Testis (tissue), 3 donors: ENCODE results near the gene KCNJ15. TPM values are rescaled to one million over a fixed set of nuclear protein-coding genes. Genes with fewer than 3 reads are reported as not detected.

Experiments
- DNase-seq: peaks from one replicate; pipeline ENCODE4 v3.0.0-alpha.2; 2019
- H3K27ac ChIP-seq, 2 donors: fragments of 200-600 bp; sonication (generic); one replicate each; pipeline ENCODE4 v1.5.1; 2019
- H3K27me3 ChIP-seq: fragments of 200-600 bp; sonication (generic); one replicate; pipeline ENCODE4 v1.5.1; 2019
- H3K36me3 ChIP-seq: fragments of 200-600 bp; sonication (generic); one replicate; pipeline ENCODE4 v1.5.1; 2017; ENCODE audit warnings: low read depth; ENCODE audit errors: missing control alignments
- H3K4me1 ChIP-seq: fragments of 200-600 bp; sonication (generic); one replicate; pipeline ENCODE4 v1.5.1; 2019
- H3K4me3 ChIP-seq, 2 donors: fragments of 200-600 bp; sonication (generic); one replicate each; pipeline ENCODE4 v1.5.1; 2017 to 2019
- H3K9me3 ChIP-seq: fragments of 200-600 bp; sonication (generic); one replicate; pipeline ENCODE4 v1.5.1; 2017
- CTCF ChIP-seq, 3 experiments: fragments of 450-650 bp in 2 of 3; fragments of 200-600 bp in 1 of 3; sonication (generic) in 1 of 3; IDR thresholded peaks; one replicate each; pipeline ENCODE4 v1.5.1; 2016 to 2019; ENCODE audit warnings: antibody characterized with exemption in 3 of 3, mild to moderate bottlenecking in 2 of 3, moderate library complexity in 1 of 3
- POLR2A ChIP-seq: fragments of 450-650 bp; IDR thresholded peaks from one replicate; pipeline ENCODE4 v1.6.1; 2017; ENCODE audit warnings: antibody characterized with exemption, mild to moderate bottlenecking, moderate library complexity
- WGBS, 2 donors: methylation state at CpG; one replicate each; pipeline ENCODE4 v1.1.5; 2018; 5-methylcytosine and 5-hydroxymethylcytosine counted together
- intact Hi-C: fragments of 100-400 bp; cut with DNase I; formaldehyde crosslinking; loops from one replicate; pipeline ENCODE4 v1.15.1; 2023; ENCODE audit warnings: low total_unique reads
- polyA plus RNA-seq: library from polyadenylated mRNA; stranded (reverse); fragments of 350-450 nt; fragmentation: Illumina TruSeq; extraction: RNeasy Lipid Tissue Mini Kit (QIAGEN cat#74804); gene quantifications from one replicate; pipeline ENCODE4 v1.2.3, GENCODE V29; 2014; ENCODE audit warnings: low read depth, low replicate concordance; ENCODE audit not compliant: insufficient read depth
- total RNA-seq, 2 donors: library from RNA; depleted of rRNA; stranded (reverse); fragments of >200 nt; gene quantifications; one replicate each; pipeline ENCODE4 v1.2.3, GENCODE V29; 2016

Gene KCNJ15
- total and polyA plus RNA-seq, 3 donors from 2014 or later: 4.9 to 13.0 (median 6.4) TPM

GRCh38 chr21:38325731-38326420, 69.1 kb downstream of the KCNJ15 start:
- no peaks in the 10 kb centered on the region for H3K36me3 ChIP-seq
- WGBS, 2 donors: 87 to 94% methylated on average over 8 of the region's 8 CpGs
- intact Hi-C loops: no loop called here
- no peak overlapping the region for H3K4me3 ChIP-seq
- no peak for DNase-seq
- H3K9me3 ChIP-seq: no peaks in the 10 kb centered on the region
- no peak overlapping the region for H3K27ac ChIP-seq
- no peaks in the 10 kb centered on the region for H3K27me3 ChIP-seq
- TF ChIP-seq CTCF (IDR thresholded peaks at IDR 0.05) (no peak), POLR2A (no peak)
- peaks cover 3% of the 10 kb centered on the region for H3K4me1 ChIP-seq

- TF ChIP-seq CTCF (IDR thresholded peaks at IDR 0.05) (no peak), POLR2A (no peak)
- no peak overlapping the region for H3K4me3 ChIP-seq
- H3K27ac ChIP-seq: no peak overlapping the region
- no peaks in the 10 kb centered on the region for H3K27me3 ChIP-seq
- no peak for DNase-seq
- no peaks in the 10 kb centered on the region for H3K36me3 ChIP-seq
- H3K9me3 ChIP-seq: no peaks in the 10 kb centered on the region
- 89 to 91% methylated on average over 4 of the region's 4 CpGs for WGBS, 2 donors
- H3K4me1 ChIP-seq: peaks cover 3% of the 10 kb centered on the region
- intact Hi-C loops: no loop called here
These were observed 69.6 kb downstream of the KCNJ15 start for GRCh38 chr21:38326429-38326828.

- Histone ChIP-seq H3K9me3 (no peaks in the 10 kb centered on the region), H3K4me1 (peaks cover 3% of the 10 kb centered on the region), H3K27me3 (no peaks in the 10 kb centered on the region), H3K27ac (no peak overlapping the region), H3K36me3 (no peaks in the 10 kb centered on the region), H3K4me3 (no peak overlapping the region)
- DNase-seq: no peak
- intact Hi-C loops: no loop called here
- TF ChIP-seq CTCF (IDR thresholded peaks at IDR 0.05) (no peak), POLR2A (no peak)
- WGBS, 2 donors: 62 to 71% methylated on average over 4 of the region's 4 CpGs
These were observed 70.1 kb downstream of the KCNJ15 start for GRCh38 chr21:38326899-38327298.

GRCh38 chr21:38327984-38328383, 71.2 kb downstream of the KCNJ15 start:
- H3K27ac ChIP-seq: no peak overlapping the region
- H3K9me3 ChIP-seq: no peaks in the 10 kb centered on the region
- no peak overlapping the region for H3K4me3 ChIP-seq
- peaks cover 3% of the 10 kb centered on the region for H3K4me1 ChIP-seq
- WGBS, 2 donors: 100% methylated on average over 1 of the region's 1 CpG
- intact Hi-C loops: no loop called here
- no peaks in the 10 kb centered on the region for H3K27me3 ChIP-seq
- TF ChIP-seq CTCF (IDR thresholded peaks at IDR 0.05): no peak
- TF ChIP-seq POLR2A: no peak
- DNase-seq: no peak
- no peaks in the 10 kb centered on the region for H3K36me3 ChIP-seq

- Histone ChIP-seq H3K4me1 (peaks cover 3% of the 10 kb centered on the region), H3K27ac (no peak overlapping the region), H3K27me3 (no peaks in the 10 kb centered on the region), H3K4me3 (no peak overlapping the region), H3K9me3 (no peaks in the 10 kb centered on the region), H3K36me3 (no peaks in the 10 kb centered on the region)
- DNase-seq: no peak
- intact Hi-C loops: no loop called here
- no peak for TF ChIP-seq POLR2A
- TF ChIP-seq CTCF (IDR thresholded peaks at IDR 0.05): no peak
- WGBS, 2 donors: 86 to 90% methylated on average over 2 of the region's 2 CpGs
These were observed 72.4 kb downstream of the KCNJ15 start for GRCh38 chr21:38329162-38329561.
